Epithelial cell of prostate (primary cell): ENCODE data around the gene FHAD1.

Experiments
- DNase-seq: peaks from one replicate; pipeline ENCODE4 v3.0.0-alpha.2; 2011; ENCODE audit warnings: low read depth, low spot score
- H3K27ac ChIP-seq: fragments of 450-650 bp; 2 replicates; pipeline ENCODE4 v1.5.1; 2017; ENCODE audit warnings: mild to moderate bottlenecking

FHAD1 gene

GRCh38 chr1:15323351-15323988 lies 76.4 kb downstream of the FHAD1 start:
- no peak for DNase-seq
- no peak overlapping the region for H3K27ac ChIP-seq

DNA sequence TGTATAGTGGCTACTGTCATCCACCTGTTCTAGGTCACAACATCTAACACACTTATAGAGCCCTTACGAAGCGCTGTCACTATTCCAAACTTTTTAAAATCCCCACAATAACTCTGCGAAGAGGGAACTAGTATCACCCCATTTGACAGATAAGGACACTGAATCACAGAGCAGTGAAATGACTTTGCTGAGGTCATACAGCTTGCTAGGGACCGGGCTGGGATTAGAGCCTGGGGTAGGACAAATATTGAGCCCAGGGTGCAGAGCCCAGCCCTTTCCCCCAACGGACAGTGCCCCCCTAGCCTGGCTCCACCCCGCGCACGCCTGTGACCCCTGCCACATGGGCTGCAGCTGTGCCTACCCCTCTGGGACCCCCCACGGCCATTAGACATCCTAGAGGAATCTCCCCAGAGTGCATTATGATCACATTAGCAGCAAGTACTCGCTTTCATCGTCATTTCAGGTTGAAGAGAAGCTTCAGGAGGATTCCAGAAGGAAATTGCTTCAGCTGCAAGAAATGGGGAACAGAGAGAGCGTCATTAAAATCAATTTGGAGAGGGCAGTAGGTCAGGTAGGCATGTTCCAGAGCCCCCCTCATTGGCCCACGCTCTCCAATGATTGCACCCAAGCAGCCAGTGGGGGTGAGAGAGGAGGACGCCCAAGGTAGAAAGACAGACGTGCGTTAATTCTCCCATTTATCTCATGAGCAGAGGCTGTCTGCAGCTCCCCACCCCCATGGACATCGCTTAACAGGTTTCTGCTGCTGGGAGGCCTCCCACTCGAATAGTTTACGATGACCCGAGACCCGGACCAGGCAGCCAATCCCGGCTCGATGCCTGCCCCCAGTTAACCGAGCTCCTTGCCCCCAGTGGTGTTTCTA lies 77.2 kb downstream of the FHAD1 start:
- no peak overlapping the region for H3K27ac ChIP-seq
- no peak for DNase-seq

GRCh38 chr1:15324869-15325335 lies 77.9 kb downstream of the FHAD1 start:
- no peak overlapping the region for H3K27ac ChIP-seq
- DNase-seq: no peak

- H3K27ac ChIP-seq: no peak overlapping the region
- no peak for DNase-seq
These were observed 78.5 kb downstream of the FHAD1 start for GRCh38 chr1:15325375-15326085.

DNA sequence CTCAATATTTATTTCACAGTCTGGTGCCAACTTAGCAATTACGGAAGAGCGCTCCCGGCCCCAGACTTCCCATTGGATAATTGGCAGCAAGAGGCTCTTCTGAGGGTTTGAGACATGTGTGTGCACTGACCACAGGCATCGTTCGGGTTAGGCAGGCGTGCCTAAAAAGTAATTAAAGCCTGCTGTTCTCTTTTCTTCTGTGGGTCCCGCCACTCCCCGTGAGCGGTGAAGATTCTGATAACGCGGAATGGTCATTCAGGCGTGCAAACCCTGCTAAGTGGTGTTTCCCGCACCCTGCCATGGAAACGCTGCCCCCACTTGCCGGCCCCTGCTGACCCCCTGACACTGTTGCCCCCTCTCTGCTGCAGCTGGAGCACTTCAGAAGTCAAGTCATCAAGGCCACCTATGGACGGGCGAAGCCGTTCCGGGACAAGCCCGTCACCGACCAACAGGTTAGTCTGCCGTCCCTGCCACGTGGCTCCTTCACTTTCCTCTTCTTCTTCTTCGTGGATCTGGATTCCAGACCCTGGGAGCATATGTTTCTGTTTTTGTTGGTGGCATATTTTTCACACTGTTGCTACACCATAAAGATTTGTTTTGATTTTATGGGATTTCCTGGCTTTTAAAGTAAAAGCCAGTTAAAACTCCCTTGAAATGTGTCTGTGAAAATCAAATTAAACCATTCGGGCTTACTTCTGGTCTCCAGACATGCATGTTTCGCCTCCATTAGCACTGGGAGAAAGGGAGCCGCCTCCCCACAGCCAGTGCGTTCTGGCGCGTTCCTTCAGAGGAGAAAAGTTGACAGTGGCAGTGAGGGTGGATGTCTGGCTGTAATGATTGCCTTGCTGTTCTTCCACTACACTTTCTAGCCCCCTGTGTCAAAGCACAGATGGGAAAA lies 79.9 kb downstream of the FHAD1 start:
- no peak for DNase-seq

DNA sequence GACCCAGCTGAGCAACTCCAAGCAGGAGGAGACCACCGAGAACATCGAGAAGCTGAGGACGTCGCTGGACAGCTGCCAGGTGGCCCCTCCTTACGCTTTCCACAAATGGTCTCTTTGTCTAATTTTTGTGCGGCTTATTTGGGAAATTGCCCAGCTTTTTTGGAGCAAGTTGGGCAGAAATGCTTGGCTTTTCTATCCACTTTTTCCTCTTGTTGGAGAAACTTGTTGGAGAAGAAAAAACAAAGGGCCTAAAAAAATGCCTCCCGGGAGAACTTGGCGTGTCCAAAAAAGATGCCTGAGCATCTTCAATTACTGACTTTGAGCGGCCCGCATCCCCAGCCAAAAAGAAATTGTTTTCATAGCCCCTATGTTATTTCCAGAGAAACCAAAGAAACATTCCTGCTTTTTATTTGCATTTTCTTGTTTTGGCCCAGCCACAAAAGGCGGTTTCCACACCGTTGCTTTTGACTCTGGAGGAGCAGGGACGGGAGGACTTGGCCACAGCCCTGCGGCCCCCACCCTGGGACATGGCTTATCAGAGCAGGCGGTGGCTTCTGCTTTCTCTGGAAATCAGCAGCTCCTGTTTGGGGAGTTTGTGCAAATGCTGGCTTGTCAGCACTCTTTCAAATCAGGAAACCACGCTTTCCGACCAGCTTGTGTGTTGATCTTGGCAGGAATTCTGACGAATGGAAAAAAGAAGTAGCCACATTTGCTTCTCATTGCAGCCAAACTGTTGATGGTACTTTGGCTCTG lies 81.5 kb downstream of the FHAD1 start:
- H3K27ac ChIP-seq: no peak overlapping the region
- no peak for DNase-seq

More for the DNA sequence above, 79.9 kb downstream of the FHAD1 start:
- H3K27ac ChIP-seq: no peak overlapping the region

DNA sequence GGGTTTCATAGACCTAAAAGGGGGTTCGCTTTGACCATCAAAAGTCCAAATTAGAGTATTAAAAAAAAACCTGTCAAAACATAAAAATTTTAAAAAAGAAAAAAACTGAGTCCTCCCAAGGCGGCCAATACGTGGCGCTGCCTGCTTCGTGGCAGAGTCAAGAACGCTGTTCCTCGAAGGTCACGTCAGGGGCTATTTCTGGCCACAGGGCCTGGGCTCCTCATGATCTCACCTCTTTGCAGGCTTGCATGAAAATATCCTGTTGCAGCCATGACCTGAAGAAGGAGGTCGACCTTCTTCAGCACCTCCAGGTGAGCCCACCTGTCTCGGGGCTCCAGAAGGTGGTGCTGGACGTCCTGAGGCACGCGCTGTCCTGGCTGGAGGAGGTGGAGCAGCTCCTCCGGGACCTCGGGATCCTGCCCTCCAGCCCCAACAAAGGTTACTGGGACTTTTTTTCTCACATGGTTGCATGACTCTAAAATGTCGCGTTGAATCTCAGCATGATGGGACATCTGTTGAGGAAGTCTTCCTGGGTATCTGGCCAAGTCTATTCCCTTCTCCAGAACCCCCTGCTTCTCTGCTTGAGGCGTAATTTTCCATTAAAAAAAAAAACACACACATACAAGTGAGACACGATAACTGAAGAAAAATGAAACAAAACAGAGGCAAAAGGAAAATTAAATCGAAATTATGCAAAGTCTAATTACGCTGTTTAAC lies 82.2 kb downstream of the FHAD1 start:
- H3K27ac ChIP-seq: no peak overlapping the region
- DNase-seq: no peak

- peak; percentile 73 for DNase-seq
- H3K27ac ChIP-seq: no peak overlapping the region
These were observed 83.0 kb downstream of the FHAD1 start for GRCh38 chr1:15330028-15330427.

DNA sequence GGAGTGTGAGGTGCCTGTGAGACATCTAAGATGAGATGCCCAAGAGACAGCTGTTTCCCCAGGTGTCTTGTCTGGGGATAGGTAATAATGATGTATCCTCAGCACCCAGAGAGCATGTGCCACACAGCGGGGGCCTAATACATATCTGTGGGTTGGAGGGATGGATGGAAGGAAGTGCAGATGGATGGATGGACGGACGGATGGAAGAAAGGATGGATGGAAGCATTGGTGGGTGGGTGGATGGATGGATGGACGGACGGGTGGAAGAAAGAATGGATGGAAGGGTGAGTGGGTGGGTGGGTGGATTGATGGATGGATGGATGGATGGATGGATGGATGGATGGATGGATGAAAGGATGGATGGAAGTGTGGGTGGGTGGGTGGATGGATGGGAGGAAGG lies 84.2 kb downstream of the FHAD1 start:
- no peak for DNase-seq
- no peak overlapping the region for H3K27ac ChIP-seq

GRCh38 chr1:15331734-15332133 lies 84.7 kb downstream of the FHAD1 start:
- H3K27ac ChIP-seq: no peak overlapping the region
- DNase-seq: no peak

GRCh38 chr1:15332525-15332924 lies 85.5 kb downstream of the FHAD1 start:
- DNase-seq: no peak
- no peak overlapping the region for H3K27ac ChIP-seq

- H3K27ac ChIP-seq: no peak overlapping the region
- no peak for DNase-seq
These were observed 86.1 kb downstream of the FHAD1 start for GRCh38 chr1:15332952-15333715.

DNA sequence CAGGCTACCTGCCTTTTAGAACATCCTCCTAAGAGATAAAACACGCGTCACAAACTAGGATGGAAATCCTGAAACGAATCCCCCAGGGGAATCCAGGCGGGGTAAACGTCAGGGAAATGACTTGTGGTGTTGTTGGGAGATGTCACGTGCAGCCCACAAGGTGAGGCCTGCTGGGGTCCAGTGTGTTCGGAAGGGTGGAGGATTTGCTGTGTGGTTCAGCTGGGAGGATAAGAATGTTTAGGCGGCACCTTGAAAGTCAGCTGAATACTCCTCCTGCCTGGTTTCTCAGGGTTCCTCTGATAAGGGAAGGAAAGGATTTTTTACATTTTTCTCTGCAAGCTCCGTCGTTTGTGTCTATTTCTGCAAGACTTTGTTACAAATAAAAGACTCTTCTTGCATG lies 88.0 kb downstream of the FHAD1 start:
- DNase-seq: no peak
- H3K27ac ChIP-seq: no peak overlapping the region

GRCh38 chr1:15336866-15337265 lies 89.8 kb downstream of the FHAD1 start:
- DNase-seq: no peak
- no peak overlapping the region for H3K27ac ChIP-seq

DNA sequence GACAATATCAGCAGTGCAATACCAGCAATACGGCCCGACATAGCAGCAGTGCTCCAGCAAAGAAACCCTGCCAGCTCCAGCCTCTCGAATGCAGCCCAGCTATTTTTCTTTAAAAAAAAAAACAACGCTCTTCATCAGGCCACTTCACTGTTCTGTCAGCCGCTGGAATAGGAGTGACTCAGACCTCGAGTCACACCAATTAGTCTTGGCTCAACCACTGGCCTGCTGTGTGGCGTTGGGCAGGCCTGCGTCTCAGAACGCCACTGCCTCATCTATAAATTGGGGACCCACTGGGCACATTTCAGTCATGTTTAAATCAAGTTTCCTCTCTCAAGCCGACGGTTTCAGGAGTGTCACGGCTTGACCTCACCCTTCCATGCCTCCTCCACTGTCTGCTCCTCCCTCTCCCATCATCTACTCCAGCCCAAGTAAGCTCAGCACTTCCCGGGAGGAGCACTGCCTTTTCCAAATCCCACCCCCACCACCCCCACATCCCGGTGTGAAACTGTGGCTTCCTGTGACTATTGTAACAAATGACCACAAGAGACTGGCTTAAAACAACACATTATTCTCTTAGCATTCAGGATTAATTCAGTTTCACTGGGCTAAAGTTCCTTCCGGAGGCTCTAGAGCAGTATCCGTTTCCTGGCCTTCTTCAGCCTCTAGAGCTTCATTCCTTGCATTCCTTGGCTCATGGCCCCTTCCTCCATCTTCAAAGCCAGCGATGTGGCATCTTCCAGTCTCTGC lies 90.8 kb downstream of the FHAD1 start:
- no peak for DNase-seq
- H3K27ac ChIP-seq: peak overlapping the region; percentile 19

DNA sequence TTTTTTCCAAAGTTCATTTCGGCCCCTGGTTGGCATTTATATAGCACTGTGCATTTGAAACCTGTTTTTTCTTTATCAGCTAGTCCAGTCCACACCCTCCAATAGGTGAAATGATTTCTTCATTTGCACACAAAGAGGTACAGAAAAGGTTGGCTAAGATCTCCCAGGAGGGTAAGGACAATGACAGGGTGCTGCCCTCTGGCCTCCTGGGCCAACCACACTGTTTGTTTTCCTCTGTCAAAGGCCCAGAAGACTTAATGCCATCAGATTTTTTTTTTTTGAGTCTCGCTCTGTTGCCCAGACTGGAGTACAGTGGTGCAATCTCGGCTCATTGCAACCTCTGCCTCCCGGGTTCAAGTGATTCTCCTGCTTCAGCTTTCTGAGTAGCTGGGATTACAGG lies 92.5 kb downstream of the FHAD1 start:
- DNase-seq: no peak
- no peak overlapping the region for H3K27ac ChIP-seq

GRCh38 chr1:15341228-15341627 lies 94.2 kb downstream of the FHAD1 start:
- no peak for DNase-seq
- peak overlapping the region; percentile 73 for H3K27ac ChIP-seq
